ENCODE results near the gene UCHL3.

UCHL3 gene

GRCh38 chr13:75549262-75550158 is at the start of gene UCHL3:
Gene UCHL3, plus strand, starts transcription at chr13:75549791. Its CDS starts 30 bp downstream, at chr13:75549821.
- peaks cover 27% of the 10 kb centered on the region for H3K36me3 Mint-ChIP-seq (ENCODE audit: low read depth)
- no peaks in the 10 kb centered on the region for H3K9me3 Mint-ChIP-seq
- H3K4me1 Mint-ChIP-seq (ENCODE audit: low read depth): peaks cover 48% of the 10 kb centered on the region
- peak; percentile 98 for DNase-seq
- H3K27ac Mint-ChIP-seq: peak within 1 kb of the TSS; percentile 98
- no peaks in the 10 kb centered on the region for H3K27me3 Mint-ChIP-seq
- peak within 1 kb of the TSS; percentile 87 for H3K4me3 Mint-ChIP-seq

- no peak overlapping the region for H3K4me3 Mint-ChIP-seq
- H3K36me3 Mint-ChIP-seq (ENCODE audit: low read depth): no peaks in the 10 kb centered on the region
- no peak overlapping the region for H3K27ac Mint-ChIP-seq
- DNase-seq: no peak
- no peaks in the 10 kb centered on the region for H3K4me1 Mint-ChIP-seq (ENCODE audit: low read depth)
- no peaks in the 10 kb centered on the region for H3K9me3 Mint-ChIP-seq
- H3K27me3 Mint-ChIP-seq: no peaks in the 10 kb centered on the region
Observed at GRCh38 chr13:75505327-75505726, 44.3 kb upstream of the UCHL3 start.

DNA sequence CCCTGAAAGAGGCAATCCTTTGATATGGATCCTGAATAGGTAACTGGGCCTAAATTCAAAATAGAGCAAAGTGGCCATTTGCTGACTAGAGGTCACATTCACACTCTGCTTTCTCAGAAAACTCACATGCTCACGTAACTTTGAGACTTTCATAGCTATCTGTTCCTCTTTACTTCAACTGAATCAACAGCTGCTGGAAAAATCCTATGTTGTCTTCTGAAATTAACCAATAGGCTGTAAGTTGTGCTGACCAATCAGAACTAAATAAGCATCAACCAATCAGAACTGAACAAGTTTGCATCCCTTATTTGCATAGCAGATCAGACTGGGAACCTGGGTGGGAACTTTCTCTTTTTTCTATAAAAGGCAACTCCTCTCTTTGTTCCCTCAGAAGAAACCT is 43.6 kb upstream of the UCHL3 start:
- Mint-ChIP-seq H3K27me3 (no peaks in the 10 kb centered on the region), H3K9me3 (no peaks in the 10 kb centered on the region), H3K27ac (no peak overlapping the region), H3K36me3 (ENCODE audit: low read depth) (no peaks in the 10 kb centered on the region), H3K4me1 (ENCODE audit: low read depth) (no peaks in the 10 kb centered on the region), H3K4me3 (no peak overlapping the region)
- no peak for DNase-seq

DNA sequence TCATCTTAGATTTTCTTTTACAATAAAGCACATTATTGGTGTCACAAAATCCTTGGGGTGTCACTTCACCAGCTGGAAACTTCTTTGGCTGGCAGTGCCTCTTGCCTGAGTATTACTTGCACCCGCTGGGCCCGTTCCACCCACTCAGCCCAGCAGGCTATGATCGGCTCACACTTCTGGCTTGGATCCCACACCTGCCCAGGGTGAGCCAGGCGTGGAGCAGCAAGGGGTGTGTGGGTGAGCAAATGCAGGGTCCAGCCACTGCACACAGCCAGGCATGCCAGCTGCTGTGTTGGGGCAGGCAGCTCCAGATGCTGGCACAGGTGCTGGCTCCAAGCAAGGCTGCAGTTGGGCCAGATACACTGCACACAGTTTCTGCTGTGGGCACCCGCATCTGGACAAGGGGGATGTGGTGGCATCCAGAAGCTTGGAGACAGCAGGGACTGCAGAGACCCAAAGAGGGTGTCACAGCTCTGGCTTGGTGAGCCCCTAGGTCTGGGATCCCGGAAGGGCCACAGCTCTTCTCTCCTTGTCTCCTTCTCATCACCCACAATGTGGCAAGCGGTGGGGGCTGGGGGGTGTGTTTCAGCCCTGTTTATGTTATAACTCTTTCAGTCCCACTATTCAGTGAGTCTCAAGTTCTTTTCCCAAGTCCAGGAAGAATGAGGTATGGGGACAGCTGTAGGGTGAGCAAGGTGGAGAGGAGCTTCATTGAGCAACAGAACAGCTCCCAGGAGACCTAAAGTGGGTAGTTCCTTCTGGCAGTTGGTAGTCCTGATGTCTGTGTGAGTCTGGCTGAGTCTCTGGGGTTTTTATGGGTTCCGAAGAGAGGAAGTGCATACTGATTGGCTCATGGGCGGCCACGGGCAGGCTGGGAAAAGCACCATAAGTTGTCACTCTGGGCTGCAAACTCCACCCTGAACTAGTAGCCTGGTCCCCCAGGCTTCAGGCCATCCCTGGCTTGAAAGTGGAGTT is 42.3 kb upstream of the UCHL3 start:
- Mint-ChIP-seq H3K9me3 (no peaks in the 10 kb centered on the region), H3K4me1 (ENCODE audit: low read depth) (peaks cover 3% of the 10 kb centered on the region), H3K36me3 (ENCODE audit: low read depth) (no peaks in the 10 kb centered on the region), H3K27me3 (peaks cover 2% of the 10 kb centered on the region), H3K4me3 (no peak overlapping the region), H3K27ac (no peak overlapping the region)
- no peak for DNase-seq

DNA sequence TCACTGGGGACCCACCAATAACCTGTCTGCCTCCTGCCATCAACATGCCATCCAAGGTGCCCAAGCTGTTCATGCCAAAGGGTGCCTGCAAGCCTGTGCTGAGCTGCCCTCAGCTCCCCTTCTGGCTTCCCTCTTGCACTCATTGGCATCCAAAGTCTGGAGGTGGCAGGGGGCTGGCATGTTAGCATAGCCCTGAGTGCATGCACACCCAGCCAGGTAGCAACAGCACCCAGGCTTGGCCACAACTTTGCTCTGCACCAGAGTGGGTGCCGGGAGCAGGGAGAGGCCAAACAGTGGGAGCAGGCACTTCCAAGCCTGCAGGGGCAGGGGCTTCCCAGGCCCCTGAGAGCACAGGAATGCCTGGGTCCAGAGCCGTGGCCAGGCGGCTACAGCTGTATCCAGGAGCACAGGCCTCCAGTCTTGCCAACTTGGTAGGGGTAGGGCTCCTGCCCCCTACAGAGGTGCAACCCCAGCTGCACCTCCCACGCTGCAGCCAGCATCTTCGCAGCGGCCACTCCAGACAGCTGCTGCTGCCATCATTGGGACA is 41.5 kb upstream of the UCHL3 start:
- Mint-ChIP-seq H3K36me3 (ENCODE audit: low read depth) (no peaks in the 10 kb centered on the region), H3K27me3 (peaks cover 4% of the 10 kb centered on the region), H3K4me3 (no peak overlapping the region), H3K27ac (no peak overlapping the region), H3K4me1 (ENCODE audit: low read depth) (peaks cover 3% of the 10 kb centered on the region), H3K9me3 (no peaks in the 10 kb centered on the region)
- DNase-seq: no peak

- H3K4me3 Mint-ChIP-seq: no peak overlapping the region
- no peaks in the 10 kb centered on the region for H3K9me3 Mint-ChIP-seq
- no peak for DNase-seq
- peaks cover 16% of the 10 kb centered on the region for H3K27me3 Mint-ChIP-seq
- no peak overlapping the region for H3K27ac Mint-ChIP-seq
- peaks cover 5% of the 10 kb centered on the region for H3K4me1 Mint-ChIP-seq (ENCODE audit: low read depth)
- H3K36me3 Mint-ChIP-seq (ENCODE audit: low read depth): no peaks in the 10 kb centered on the region
Observed at GRCh38 chr13:75511051-75511625, 38.5 kb upstream of the UCHL3 start.

DNA sequence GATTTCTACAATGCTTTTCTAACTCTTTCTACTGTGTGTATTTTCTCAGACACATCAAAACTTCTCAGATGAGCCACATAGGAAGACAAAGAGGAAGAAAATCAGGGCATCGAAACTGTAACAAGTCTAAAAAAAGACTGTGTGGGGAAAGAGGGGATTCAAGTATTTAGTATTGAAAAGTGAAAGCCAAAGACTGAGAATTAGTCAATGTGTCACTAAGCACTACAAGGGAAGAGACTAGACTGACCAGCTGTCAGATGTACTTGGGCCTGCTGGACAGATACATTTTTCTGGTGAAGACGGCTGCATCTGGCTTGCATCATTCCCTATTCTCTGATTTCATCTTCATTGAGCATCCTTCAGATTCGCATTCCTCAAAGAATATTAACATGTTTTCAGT is 37.3 kb upstream of the UCHL3 start:
- H3K27me3 Mint-ChIP-seq: peaks cover 16% of the 10 kb centered on the region
- H3K36me3 Mint-ChIP-seq (ENCODE audit: low read depth): no peaks in the 10 kb centered on the region
- H3K4me3 Mint-ChIP-seq: no peak overlapping the region
- no peaks in the 10 kb centered on the region for H3K9me3 Mint-ChIP-seq
- DNase-seq: no peak
- peaks cover 5% of the 10 kb centered on the region for H3K4me1 Mint-ChIP-seq (ENCODE audit: low read depth)
- H3K27ac Mint-ChIP-seq: no peak overlapping the region

DNA sequence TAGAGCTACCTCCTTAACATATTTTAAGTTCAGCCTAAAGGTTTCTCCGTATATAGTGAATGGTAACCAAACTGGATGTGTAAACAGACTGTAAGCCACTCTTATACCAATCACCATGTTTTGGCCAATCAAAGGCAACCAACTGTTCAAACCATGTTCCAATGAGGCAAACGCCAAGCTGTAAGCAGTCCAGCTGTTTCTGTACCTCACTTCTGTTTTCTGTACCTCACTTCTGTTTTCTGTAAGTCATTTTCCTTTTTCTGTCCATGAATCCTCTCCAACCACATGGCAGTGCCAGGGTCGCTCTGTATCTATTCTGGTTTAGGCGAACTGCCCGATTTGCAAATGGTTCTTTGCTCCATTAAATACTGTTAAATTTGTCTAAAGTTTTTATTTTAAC is 36.3 kb upstream of the UCHL3 start:
- H3K4me3 Mint-ChIP-seq: no peak overlapping the region
- peaks cover 16% of the 10 kb centered on the region for H3K27me3 Mint-ChIP-seq
- H3K27ac Mint-ChIP-seq: no peak overlapping the region
- no peak for DNase-seq
- H3K9me3 Mint-ChIP-seq: no peaks in the 10 kb centered on the region
- H3K36me3 Mint-ChIP-seq (ENCODE audit: low read depth): no peaks in the 10 kb centered on the region
- peaks cover 5% of the 10 kb centered on the region for H3K4me1 Mint-ChIP-seq (ENCODE audit: low read depth)

GRCh38 chr13:75514080-75514995 is 35.3 kb upstream of the UCHL3 start:
- Mint-ChIP-seq H3K36me3 (ENCODE audit: low read depth) (no peaks in the 10 kb centered on the region), H3K9me3 (no peaks in the 10 kb centered on the region), H3K27ac (no peak overlapping the region), H3K4me1 (ENCODE audit: low read depth) (peaks cover 5% of the 10 kb centered on the region), H3K27me3 (peaks cover 16% of the 10 kb centered on the region), H3K4me3 (no peak overlapping the region)
- DNase-seq: no peak

DNA sequence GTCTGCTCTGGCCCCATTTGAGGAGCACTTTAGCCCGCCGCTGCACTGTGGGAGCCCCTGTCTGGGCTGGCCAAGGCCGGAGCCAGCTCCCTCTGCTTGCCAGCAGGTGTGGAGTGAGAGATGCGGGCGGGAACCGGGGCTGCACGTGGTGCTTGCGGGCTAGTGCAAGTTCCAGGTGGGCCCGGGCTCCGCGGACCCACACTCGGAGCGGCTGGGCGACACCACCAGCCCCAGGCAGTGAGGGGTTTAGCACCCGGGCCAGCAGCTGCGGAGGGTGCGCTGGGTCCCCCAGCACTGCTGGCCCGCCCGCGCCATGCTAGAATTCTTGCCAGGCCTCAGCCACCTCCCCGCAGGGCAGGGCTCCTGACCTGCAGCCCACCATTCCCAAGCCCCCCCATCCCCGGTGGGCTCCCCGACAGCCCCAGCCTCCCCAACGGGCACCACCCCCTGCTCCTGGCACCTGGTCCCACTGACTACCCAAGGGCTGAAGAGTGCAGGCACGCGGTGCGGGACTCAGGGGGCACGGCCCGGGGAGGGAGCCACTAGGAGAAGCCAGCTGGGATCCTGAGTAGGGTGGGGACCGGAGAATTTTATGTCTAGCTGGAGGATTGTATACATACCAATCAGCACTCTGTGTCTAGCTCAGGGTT is 31.0 kb upstream of the UCHL3 start:
- Mint-ChIP-seq H3K4me3 (no peak overlapping the region), H3K27ac (no peak overlapping the region), H3K4me1 (ENCODE audit: low read depth) (peaks cover 3% of the 10 kb centered on the region), H3K27me3 (peaks cover 7% of the 10 kb centered on the region), H3K36me3 (ENCODE audit: low read depth) (no peaks in the 10 kb centered on the region), H3K9me3 (peaks cover 7% of the 10 kb centered on the region)
- no peak for DNase-seq

GRCh38 chr13:75521956-75522355 is 27.6 kb upstream of the UCHL3 start:
- no peak for DNase-seq
- peaks cover 7% of the 10 kb centered on the region for H3K9me3 Mint-ChIP-seq
- H3K27ac Mint-ChIP-seq: no peak overlapping the region
- peaks cover 9% of the 10 kb centered on the region for H3K4me1 Mint-ChIP-seq (ENCODE audit: low read depth)
- H3K4me3 Mint-ChIP-seq: no peak overlapping the region
- peaks cover 19% of the 10 kb centered on the region for H3K36me3 Mint-ChIP-seq (ENCODE audit: low read depth)
- no peaks in the 10 kb centered on the region for H3K27me3 Mint-ChIP-seq

DNA sequence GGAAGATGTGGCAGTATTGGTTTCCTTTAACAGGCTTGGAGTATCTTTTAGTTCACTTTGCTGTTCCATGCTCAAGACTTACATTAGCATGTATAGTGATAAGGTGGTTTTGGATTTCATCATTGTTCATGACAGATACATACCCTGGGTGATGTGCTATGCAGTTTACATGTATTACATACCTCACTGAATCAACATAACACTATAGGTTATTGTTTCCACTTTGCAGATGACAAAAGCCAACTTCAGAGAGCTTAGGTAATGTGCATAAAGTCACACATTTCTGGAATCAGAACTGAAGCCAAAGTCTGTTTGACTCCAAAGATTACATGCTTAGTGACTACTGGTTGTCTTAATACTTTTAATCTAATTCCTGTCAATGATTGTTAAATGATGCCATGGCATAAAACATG is 19.0 kb upstream of the UCHL3 start:
- DNase-seq: no peak
- peaks cover 57% of the 10 kb centered on the region for H3K4me1 Mint-ChIP-seq (ENCODE audit: low read depth)
- H3K27ac Mint-ChIP-seq: peak overlapping the region; percentile 66
- H3K36me3 Mint-ChIP-seq (ENCODE audit: low read depth): peaks cover 82% of the 10 kb centered on the region
- H3K9me3 Mint-ChIP-seq: peaks cover 2% of the 10 kb centered on the region
- H3K4me3 Mint-ChIP-seq: no peak overlapping the region
- H3K27me3 Mint-ChIP-seq: no peaks in the 10 kb centered on the region

DNA sequence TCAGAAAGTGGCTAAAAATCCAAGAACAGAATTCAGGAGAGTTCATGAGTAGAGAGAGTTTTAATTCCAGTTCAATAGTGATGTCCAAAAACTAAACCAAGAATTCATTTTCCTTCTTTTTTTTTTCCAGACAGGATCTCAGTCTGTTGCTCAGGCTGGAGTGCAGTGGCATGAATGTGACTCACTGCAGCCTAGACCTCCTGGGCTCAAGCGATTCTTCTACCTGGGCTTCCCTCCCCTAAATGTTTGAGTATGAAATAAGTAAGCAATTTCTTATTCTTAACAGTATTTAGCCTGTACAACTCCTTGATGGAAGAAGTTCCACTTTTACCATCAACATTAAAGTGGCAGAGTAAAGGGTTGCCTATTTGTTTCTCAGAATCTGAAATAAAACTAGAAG is 15.7 kb upstream of the UCHL3 start:
- H3K4me3 Mint-ChIP-seq: no peak overlapping the region
- peaks cover 71% of the 10 kb centered on the region for H3K4me1 Mint-ChIP-seq (ENCODE audit: low read depth)
- DNase-seq: no peak
- H3K36me3 Mint-ChIP-seq (ENCODE audit: low read depth): peaks cover 78% of the 10 kb centered on the region
- H3K27me3 Mint-ChIP-seq: no peaks in the 10 kb centered on the region
- H3K27ac Mint-ChIP-seq: no peak overlapping the region
- no peaks in the 10 kb centered on the region for H3K9me3 Mint-ChIP-seq
